ENCODE measurements around the gene SLC28A1. TPM values are rescaled to one million over a fixed set of nuclear protein-coding genes. Genes with fewer than 3 reads are reported as not detected.

SLC28A1 gene
- total and polyA plus RNA-seq, 4 donors, result 0.09 to 39.7 (median 18.3) TPM

DNA sequence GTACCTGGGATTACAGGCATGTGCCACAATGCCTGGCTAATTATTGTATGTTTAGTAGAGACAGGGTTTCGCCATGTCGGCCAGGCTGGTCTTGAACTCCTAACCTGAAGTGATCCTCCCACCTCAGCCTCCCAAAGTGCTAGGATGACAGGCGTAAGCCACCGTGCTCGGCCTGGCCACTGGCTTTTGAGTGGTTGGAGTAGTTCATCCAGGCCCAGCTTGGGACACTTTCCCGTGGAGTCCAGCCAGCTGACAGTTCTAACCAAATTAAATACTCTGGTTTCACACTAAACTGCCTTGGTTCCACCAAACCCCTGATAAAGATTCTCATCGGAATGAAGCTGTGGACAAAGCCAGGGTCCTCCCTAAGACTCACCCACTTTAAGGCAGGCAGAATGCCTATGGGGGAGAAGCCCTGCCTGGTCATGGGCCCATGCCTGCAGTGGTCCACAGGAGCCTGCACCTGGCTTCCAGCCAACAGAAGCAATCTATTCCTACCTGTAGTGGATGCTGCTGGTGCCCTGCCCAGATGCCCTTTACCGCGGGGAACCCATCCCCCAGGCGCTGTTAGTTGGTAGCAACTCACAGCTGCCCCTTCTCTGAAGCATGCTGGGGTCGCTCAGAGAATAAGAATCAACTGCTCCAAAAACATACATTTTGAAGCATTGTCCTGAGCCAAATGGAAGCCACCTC is 5.2 kb upstream of the SLC28A1 start:
- no peaks in the 10 kb centered on the region for H3K27me3 ChIP-seq (ENCODE audit: control insufficient read depth in 4 of 4, insufficient read depth in 4 of 4, low read length in 3 of 4)
- WGBS, result 83% methylated on average over 11 of the region's 11 CpGs
- H3K9ac ChIP-seq (ENCODE audit: low read depth in 1 of 2, low read length in 2 of 2), result no peak overlapping the region

More for the DNA sequence above, 5.2 kb upstream of the SLC28A1 start:
- Histone ChIP-seq H3K9me3 (ENCODE audit: control insufficient read depth in 4 of 4, low read length in 3 of 4) (no peaks in the 10 kb centered on the region), H3K27ac (ENCODE audit: low read depth in 1 of 2, low read length in 2 of 2) (no peak overlapping the region), H3K4me1 (ENCODE audit: control insufficient read depth in 4 of 4, insufficient read depth in 4 of 4, low read length in 3 of 4) (peaks cover 1 to 15% (median 8%) of the 10 kb centered on the region in 4 donors), H3K36me3 (ENCODE audit: control insufficient read depth in 4 of 4, insufficient read depth in 3 of 4, low read depth in 1 of 4, low read length in 3 of 4) (no peaks in the 10 kb centered on the region), H3K4me3 (ENCODE audit: low read depth in 1 of 3, low read length in 3 of 3) (no peak overlapping the region)
- TF ChIP-seq CTCF (IDR thresholded peaks at IDR 0.05; ENCODE audit: low read depth, low read length, missing input control) (no peak), EGR1 (IDR thresholded peaks at IDR 0.05; ENCODE audit: low read depth in 2 of 2) (no peak), RAD21 (IDR thresholded peaks at IDR 0.05) (no peak), NR2F2 (IDR thresholded peaks at IDR 0.05) (no peak), MAX (IDR thresholded peaks at IDR 0.05) (no peak), FOXA1 (IDR thresholded peaks at IDR 0.05) (no peak), SP1 (IDR thresholded peaks at IDR 0.05) (no peak), ATF3 (IDR thresholded peaks at IDR 0.05) (no peak), HNF4A (conservative IDR thresholded peaks at IDR 0.05) (no peak), HNF4G (IDR thresholded peaks at IDR 0.05) (no peak), GABPA (IDR thresholded peaks at IDR 0.05 in 1 of 2, conservative IDR thresholded peaks at IDR 0.05 in 1 of 2) (no peak), RXRA (IDR thresholded peaks at IDR 0.05) (no peak), TAF1 (conservative IDR thresholded peaks at IDR 0.05) (no peak), FOXA2 (IDR thresholded peaks at IDR 0.05) (no peak), JUND (IDR thresholded peaks at IDR 0.05) (no peak), YY1 (IDR thresholded peaks at IDR 0.05) (no peak), REST (IDR thresholded peaks at IDR 0.05) (no peak)
- TF ChIP-seq, protein P1, sequence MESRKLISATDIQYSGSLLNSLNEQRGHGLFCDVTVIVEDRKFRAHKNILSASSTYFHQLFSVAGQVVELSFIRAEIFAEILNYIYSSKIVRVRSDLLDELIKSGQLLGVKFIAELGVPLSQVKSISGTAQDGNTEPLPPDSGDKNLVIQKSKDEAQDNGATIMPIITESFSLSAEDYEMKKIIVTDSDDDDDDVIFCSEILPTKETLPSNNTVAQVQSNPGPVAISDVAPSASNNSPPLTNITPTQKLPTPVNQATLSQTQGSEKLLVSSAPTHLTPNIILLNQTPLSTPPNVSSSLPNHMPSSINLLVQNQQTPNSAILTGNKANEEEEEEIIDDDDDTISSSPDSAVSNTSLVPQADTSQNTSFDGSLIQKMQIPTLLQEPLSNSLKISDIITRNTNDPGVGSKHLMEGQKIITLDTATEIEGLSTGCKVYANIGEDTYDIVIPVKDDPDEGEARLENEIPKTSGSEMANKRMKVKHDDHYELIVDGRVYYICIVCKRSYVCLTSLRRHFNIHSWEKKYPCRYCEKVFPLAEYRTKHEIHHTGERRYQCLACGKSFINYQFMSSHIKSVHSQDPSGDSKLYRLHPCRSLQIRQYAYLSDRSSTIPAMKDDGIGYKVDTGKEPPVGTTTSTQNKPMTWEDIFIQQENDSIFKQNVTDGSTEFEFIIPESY (IDR thresholded peaks at IDR 0.05), result no peak
- DNase-seq (ENCODE audit: low spot score), result no peak
